HepG2 (cell line): ENCODE measurements around the gene ZNFX1. TPM values are rescaled to one million over a fixed set of nuclear protein-coding genes. Genes with fewer than 3 reads are reported as not detected.
A peak's percentile ranks its signal among the peaks of the same experiment; 100 is the strongest.

ENCODE experiments used
- ASH2L ChIP-seq: fragments of 300-600, 200-600 bp; sonication (generic); IDR thresholded peaks from 2 replicates; pipeline ENCODE4 v1.7.0; 2017; ENCODE audit warnings: low read depth, mild to moderate bottlenecking, moderate library complexity, mixed read lengths, low read length; ENCODE audit not compliant: insufficient read length
- ERF ChIP-seq: IDR thresholded peaks from 2 replicates; pipeline ENCODE4 v1.6.1; 2018; ENCODE audit warnings: missing biosample characterization, missing genetic modification reagents
- GFI1 ChIP-seq: sonication (generic); formaldehyde crosslinking; IDR thresholded peaks from 2 replicates; pipeline ENCODE4 v1.5.0; 2020; ENCODE audit warnings: missing genetic modification reagents, mild to moderate bottlenecking, borderline replicate concordance
- GTF2F1 ChIP-seq: fragments of 150-350 bp; IDR thresholded peaks from 2 replicates; pipeline ENCODE4 v1.6.1; 2014; ENCODE audit warnings: low read length
- KAT7 ChIP-seq: IDR thresholded peaks from 2 replicates; pipeline ENCODE4 v1.6.1; 2018; ENCODE audit warnings: borderline replicate concordance, missing compliant biosample characterization
- STAT5B ChIP-seq: sonication (generic); formaldehyde crosslinking; IDR thresholded peaks from 2 replicates; pipeline ENCODE4 v1.4.0; 2020; ENCODE audit warnings: missing genetic modification reagents
- ZBTB20 ChIP-seq: sonication (generic); formaldehyde crosslinking; IDR thresholded peaks from 2 replicates; pipeline ENCODE4 v1.8.1; 2023; ENCODE audit warnings: missing genetic modification reagents, low read depth, mild to moderate bottlenecking, borderline replicate concordance
- ZNF354B ChIP-seq: sonication (generic); formaldehyde crosslinking; IDR thresholded peaks from 2 replicates; pipeline ENCODE4 v1.8.0; 2022; ENCODE audit warnings: mild to moderate bottlenecking, missing genetic modification reagents
- ZNF614 ChIP-seq: IDR thresholded peaks from 2 replicates; pipeline ENCODE4 v1.6.1; 2018; ENCODE audit warnings: missing biosample characterization, missing genetic modification reagents, inconsistent platforms, borderline replicate concordance
- polyA plus RNA-seq, 8 experiments: library from polyadenylated mRNA; depleted of rRNA in 3 of 8; stranded (reverse) in 7 of 8; unstranded in 1 of 8; fragments of >200 nt; fragmentation: Illumina TruSeq in 4 of 8; extraction: Trizol in 4 of 8; gene quantifications; 2 replicates each; pipeline versions ENCODE4 v1.2.1 to v1.2.3, GENCODE V29; 2011 to 2016; ENCODE audit warnings: low read depth in 4 of 8, missing spikeins in 1 of 8, mixed read lengths in 1 of 8; ENCODE audit not compliant: insufficient read depth in 1 of 8
- total RNA-seq, 5 experiments: library from RNA; depleted of rRNA; stranded (reverse); fragments of >200 nt; fragmentation: Illumina TruSeq; extraction: Trizol; gene quantifications; 2 replicates each; pipeline ENCODE4 v1.2.3, GENCODE V29; 2016; ENCODE audit warnings: low read depth in 1 of 5
- TF ChIP-seq, protein P1 (sequence below): sonication (generic); formaldehyde crosslinking; IDR thresholded peaks from 2 replicates; pipeline ENCODE4 v1.4.0; 2020; ENCODE audit warnings: mild to moderate bottlenecking, missing genetic modification reagents
- TF ChIP-seq, protein P2 (sequence below): sonication (generic); formaldehyde crosslinking; IDR thresholded peaks from 2 replicates; pipeline ENCODE4 v1.5.1; 2020; ENCODE audit warnings: missing genetic modification reagents, mild to moderate bottlenecking, borderline replicate concordance
- TF ChIP-seq, protein P3 (sequence below): IDR thresholded peaks from 2 replicates; pipeline ENCODE4 v1.6.1; 2012; ENCODE audit warnings: low read depth, low read length, improper control_type of control experiment
- TF ChIP-seq, protein P4 (sequence below): sonication (generic); formaldehyde crosslinking; IDR thresholded peaks from 2 replicates; pipeline ENCODE4 v1.8.1; 2022; ENCODE audit warnings: low read depth, mild to moderate bottlenecking, missing genetic modification reagents

The ZNFX1 gene
- total and polyA plus RNA-seq, 2 of the 13 experiments (the other 11 are each of a cell fraction or from before 2014, with no cell fraction given), result 2.9 to 11.1 TPM

DNA sequence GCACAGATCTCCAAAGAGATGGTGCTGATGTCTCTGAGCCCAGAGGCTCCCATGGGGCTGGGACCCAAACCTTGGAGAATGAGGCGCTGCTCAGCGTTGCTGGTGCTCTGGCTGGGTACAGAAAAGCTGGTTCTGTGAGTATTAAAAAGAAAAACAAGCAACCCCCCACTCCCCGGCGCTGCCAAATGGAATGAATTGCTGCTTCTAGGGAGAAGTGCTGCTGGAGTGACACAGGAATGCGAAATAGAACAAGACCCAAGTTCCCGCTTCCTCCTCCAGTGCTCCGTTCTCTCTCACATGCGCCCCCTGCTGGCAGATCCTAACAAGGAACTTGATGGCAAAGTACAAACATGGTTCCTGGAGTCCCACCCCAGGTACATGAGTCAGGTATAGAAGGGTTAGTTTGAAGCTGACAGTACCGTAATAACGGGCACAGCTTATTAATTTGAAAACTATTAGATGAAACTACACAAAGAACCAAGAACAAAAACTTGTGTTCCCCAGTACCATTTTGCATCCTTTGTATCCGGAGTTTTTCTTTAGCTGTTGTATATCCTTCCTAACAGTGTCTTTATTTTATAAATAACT lies 60.8 kb downstream of the ZNFX1 start (continued):
- TF ChIP-seq STAT5B (no peak), ERF (CRISPR knock-in tag) (peak; percentile 90; the same call in 1 of the 2 replicates), ZNF614 (CRISPR knock-in tag) (peak; percentile 94), GTF2F1 (no peak), GFI1 (no peak), ZBTB20 (CRISPR knock-in tag) (no peak), ZNF354B (CRISPR knock-in tag) (no peak), KAT7 (peak; percentile 41; the same call in 1 of the 2 replicates), ASH2L (peak; percentile 68)
- TF ChIP-seq, protein P1, sequence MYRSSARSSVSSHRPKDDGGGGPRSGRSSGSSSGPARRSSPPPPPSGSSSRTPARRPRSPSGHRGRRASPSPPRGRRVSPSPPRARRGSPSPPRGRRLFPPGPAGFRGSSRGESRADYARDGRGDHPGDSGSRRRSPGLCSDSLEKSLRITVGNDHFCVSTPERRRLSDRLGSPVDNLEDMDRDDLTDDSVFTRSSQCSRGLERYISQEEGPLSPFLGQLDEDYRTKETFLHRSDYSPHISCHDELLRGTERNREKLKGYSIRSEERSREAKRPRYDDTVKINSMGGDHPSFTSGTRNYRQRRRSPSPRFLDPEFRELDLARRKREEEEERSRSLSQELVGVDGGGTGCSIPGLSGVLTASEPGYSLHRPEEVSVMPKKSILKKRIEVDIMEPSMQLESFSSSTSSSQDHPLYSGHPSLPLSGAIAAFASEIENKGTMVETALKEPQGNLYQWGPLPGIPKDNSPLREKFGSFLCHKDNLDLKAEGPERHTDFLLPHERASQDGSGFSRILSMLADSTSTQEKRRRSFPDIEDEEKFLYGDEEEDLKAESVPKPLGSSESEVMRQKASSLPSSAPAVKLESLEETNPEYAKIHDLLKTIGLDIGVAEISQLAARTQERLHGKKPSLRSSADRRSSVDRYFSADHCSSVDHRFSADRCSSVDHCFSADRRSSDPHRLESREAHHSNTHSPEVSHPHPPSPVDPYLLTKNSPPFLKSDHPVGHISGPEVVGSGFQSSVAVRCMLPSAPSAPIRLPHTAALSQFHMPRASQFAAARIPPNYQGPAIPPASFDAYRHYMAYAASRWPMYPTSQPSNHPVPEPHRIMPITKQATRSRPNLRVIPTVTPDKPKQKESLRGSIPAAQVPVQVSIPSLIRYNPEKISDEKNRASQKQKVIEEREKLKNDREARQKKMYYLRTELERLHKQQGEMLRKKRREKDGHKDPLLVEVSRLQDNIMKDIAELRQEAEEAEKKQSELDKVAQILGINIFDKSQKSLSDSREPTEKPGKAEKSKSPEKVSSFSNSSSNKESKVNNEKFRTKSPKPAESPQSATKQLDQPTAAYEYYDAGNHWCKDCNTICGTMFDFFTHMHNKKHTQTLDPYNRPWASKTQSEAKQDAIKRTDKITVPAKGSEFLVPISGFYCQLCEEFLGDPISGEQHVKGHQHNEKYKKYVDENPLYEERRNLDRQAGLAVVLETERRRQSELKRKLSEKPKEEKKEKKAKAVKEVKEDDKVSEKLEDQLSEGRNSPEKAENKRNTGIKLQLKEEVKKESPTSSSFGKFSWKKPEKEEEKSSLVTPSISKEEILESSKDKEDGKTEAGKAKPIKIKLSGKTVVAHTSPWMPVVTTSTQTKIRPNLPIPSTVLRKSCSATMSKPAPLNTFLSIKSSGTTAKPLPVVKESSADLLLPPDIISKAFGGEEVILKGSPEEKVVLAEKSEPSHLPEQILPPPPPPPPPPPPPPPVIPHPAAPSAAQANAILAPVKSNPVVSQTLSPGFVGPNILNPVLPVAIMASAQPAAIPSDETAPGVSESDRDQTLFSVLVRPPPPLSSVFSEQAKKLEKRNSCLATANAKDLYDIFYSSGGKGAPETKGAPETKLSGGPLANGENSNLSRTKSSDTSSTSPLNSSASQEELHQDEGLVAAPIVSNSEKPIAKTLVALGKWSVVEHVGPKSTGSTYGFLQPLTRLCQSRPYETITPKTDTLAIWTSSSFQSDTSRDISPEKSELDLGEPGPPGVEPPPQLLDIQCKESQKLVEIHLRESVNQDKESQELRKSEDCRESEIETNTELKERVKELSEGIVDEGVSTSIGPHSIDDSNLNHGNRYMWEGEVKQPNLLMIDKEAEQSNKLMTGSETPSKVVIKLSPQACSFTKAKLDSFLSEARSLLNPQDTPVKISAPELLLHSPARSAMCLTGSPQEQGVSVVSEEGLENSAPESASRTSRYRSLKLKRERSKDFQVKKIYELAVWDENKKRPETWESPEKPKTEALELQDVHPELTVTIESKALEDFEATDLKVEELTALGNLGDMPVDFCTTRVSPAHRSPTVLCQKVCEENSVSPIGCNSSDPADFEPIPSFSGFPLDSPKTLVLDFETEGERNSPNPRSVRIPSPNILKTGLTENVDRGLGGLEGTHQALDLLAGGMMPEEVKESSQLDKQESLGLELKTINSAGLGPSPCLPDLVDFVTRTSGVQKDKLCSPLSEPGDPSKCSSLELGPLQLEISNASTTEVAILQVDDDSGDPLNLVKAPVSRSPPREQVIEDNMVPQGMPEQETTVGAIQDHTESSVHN, result 0 out of 2 replicates have a peak, but pooled peaks have one; percentile 61
- TF ChIP-seq, protein P2, sequence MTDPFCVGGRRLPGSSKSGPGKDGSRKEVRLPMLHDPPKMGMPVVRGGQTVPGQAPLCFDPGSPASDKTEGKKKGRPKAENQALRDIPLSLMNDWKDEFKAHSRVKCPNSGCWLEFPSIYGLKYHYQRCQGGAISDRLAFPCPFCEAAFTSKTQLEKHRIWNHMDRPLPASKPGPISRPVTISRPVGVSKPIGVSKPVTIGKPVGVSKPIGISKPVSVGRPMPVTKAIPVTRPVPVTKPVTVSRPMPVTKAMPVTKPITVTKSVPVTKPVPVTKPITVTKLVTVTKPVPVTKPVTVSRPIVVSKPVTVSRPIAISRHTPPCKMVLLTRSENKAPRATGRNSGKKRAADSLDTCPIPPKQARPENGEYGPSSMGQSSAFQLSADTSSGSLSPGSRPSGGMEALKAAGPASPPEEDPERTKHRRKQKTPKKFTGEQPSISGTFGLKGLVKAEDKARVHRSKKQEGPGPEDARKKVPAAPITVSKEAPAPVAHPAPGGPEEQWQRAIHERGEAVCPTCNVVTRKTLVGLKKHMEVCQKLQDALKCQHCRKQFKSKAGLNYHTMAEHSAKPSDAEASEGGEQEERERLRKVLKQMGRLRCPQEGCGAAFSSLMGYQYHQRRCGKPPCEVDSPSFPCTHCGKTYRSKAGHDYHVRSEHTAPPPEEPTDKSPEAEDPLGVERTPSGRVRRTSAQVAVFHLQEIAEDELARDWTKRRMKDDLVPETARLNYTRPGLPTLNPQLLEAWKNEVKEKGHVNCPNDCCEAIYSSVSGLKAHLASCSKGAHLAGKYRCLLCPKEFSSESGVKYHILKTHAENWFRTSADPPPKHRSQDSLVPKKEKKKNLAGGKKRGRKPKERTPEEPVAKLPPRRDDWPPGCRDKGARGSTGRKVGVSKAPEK (CRISPR knock-in tag), result no peak
- TF ChIP-seq, protein P3, sequence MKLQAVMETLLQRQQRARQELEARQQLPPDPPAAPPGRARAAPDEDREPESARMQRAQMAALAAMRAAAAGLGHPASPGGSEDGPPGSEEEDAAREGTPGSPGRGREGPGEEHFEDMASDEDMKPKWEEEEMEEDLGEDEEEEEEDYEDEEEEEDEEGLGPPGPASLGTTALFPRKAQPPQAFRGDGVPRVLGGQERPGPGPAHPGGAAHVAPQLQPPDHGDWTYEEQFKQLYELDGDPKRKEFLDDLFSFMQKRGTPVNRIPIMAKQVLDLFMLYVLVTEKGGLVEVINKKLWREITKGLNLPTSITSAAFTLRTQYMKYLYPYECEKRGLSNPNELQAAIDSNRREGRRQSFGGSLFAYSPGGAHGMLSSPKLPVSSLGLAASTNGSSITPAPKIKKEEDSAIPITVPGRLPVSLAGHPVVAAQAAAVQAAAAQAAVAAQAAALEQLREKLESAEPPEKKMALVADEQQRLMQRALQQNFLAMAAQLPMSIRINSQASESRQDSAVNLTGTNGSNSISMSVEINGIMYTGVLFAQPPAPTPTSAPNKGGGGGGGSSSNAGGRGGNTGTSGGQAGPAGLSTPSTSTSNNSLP, result no peak; the same call in 1 of the 2 replicates
- TF ChIP-seq, protein P4, sequence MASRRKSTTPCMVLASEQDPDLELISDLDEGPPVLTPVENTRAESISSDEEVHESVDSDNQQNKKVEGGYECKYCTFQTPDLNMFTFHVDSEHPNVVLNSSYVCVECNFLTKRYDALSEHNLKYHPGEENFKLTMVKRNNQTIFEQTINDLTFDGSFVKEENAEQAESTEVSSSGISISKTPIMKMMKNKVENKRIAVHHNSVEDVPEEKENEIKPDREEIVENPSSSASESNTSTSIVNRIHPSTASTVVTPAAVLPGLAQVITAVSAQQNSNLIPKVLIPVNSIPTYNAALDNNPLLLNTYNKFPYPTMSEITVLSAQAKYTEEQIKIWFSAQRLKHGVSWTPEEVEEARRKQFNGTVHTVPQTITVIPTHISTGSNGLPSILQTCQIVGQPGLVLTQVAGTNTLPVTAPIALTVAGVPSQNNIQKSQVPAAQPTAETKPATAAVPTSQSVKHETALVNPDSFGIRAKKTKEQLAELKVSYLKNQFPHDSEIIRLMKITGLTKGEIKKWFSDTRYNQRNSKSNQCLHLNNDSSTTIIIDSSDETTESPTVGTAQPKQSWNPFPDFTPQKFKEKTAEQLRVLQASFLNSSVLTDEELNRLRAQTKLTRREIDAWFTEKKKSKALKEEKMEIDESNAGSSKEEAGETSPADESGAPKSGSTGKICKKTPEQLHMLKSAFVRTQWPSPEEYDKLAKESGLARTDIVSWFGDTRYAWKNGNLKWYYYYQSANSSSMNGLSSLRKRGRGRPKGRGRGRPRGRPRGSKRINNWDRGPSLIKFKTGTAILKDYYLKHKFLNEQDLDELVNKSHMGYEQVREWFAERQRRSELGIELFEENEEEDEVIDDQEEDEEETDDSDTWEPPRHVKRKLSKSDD (CRISPR knock-in tag), result no peak
